ENCODE data around the gene ATG4C.

- TF ChIP-seq POLR2A (IDR thresholded peaks at IDR 0.05) (no peak), CTCF (IDR thresholded peaks at IDR 0.05) (no peak), POLR2AphosphoS5 (IDR thresholded peaks at IDR 0.05) (no peak)
Measured at GRCh38 chr1:62904856-62905225, 120.9 kb downstream of the ATG4C start.

Data from transverse colon (tissue), 4 donors.